Ammon's horn (tissue), 1 donor: Measurements from ENCODE around the gene ZNF844.
"Not testable (repeated sequence)": the region's sequence is repeated elsewhere in the genome, so short reads cannot be mapped to it uniquely, and the experiment has no call there.

Source experiments
- DNase-seq: peaks from one replicate; pipeline ENCODE4 v3.0.0-alpha.2; 2016; ENCODE audit warnings: low spot score

ZNF844 gene

GRCh38 chr19:12064590-12065538 is at the start of gene ZNF844:
Gene ZNF844 (plus strand): TSS chr19:12064731. CDS start chr19:12064874, 143 bp downstream.
- peak; percentile 97 for DNase-seq

GRCh38 chr19:12015015-12015752 is 49.3 kb upstream of the ZNF844 start:
- DNase-seq = no peak

- no peak for DNase-seq
These were observed 48.8 kb upstream of the ZNF844 start for GRCh38 chr19:12015753-12016116.

DNA sequence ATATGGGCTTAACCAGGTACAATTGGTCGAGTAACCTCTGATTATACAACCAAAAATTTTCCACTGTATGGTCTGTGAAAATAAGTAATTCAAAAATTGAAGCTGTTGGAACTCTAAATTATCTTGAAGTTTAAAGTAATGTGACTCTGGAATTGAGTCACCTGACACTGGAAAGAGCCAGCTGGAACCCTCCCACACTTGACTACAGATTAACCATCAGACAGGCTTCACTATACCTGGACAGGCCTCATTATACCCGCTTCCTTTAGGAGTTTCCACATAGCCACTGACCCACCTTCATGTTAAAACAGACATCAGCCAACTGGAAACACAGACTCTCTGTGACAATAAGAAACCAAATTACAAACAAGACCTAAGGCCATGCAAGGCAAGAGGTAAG is 30.3 kb upstream of the ZNF844 start:
- DNase-seq = no peak

DNA sequence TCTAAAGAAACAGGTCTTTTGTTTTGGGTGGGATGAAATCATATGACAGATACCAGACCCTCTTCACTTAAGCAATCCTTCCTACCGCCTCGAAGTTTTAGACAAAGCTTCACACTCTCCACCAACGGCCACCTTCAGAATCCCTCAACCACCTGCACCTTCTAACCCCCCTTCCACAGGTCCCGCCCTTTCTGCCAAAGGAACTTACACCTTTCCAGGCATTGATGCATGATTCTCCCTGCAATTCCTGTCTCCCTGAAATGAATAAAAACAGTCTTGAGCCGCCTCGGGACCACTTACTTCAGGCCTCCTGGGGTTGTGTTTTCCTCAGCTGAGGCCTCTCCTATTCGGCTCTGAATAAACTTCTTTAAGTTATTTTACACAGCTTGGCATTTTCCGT is 29.9 kb upstream of the ZNF844 start:
- DNase-seq = no peak

GRCh38 chr19:12035220-12036172 is 29.0 kb upstream of the ZNF844 start, which contains the start of gene ZNF433:
Gene ZNF433 (minus strand): TSS chr19:12035679. CDS start chr19:12035539, 140 bp downstream.
- DNase-seq = peak; percentile 93

DNA sequence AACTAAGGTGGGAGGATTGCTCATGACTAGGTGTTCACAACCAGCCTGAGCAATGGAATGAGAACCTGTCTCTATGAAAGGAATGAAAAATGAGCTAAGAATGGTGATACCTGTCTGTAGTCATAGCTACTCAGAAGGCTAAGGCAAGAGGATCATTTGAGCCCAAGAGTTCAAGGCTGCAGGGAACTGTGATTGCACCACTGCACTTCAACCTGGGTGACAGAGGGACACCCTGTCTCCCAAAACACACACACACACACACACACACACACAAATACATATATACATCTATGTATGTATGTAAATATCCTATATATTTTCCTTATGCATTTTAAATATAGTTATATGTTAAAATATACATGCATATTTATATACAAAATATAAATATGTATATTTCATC is 21.6 kb upstream of the ZNF844 start:
- no peak for DNase-seq

GRCh38 chr19:12043752-12044422 is 20.6 kb upstream of the ZNF844 start:
- DNase-seq = no peak

- no peak for DNase-seq
These were observed 16.7 kb upstream of the ZNF844 start for GRCh38 chr19:12047868-12048267.

GRCh38 chr19:12052091-12052496 is 12.4 kb upstream of the ZNF844 start:
- DNase-seq = no peak

- peak; percentile 93 for DNase-seq
These were observed 11.9 kb upstream of the ZNF844 start, which contains the start of gene ZNF878 for GRCh38 chr19:12052497-12053169. Gene ZNF878 (minus strand): TSS chr19:12052961. CDS start chr19:12052801, 160 bp downstream.

DNA sequence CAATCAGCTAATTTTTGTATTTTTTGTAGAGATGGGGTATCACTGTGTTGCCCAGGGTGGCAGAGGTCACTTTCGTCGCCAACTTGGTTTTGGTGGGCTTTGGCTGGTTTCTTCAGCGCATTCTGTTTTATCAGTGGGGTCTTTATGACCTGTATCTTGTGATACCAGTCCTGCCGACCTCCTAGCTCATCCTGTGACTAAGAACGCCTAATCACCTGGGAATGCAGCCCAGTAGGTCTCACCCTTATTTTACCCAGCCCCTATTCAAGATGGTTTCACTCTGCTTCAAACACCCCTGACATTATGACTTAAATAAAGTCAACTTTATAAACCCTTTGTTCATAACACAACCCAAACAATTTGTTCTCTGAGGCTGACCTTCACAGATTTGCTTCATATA is 8.7 kb upstream of the ZNF844 start:
- no peak for DNase-seq

DNA sequence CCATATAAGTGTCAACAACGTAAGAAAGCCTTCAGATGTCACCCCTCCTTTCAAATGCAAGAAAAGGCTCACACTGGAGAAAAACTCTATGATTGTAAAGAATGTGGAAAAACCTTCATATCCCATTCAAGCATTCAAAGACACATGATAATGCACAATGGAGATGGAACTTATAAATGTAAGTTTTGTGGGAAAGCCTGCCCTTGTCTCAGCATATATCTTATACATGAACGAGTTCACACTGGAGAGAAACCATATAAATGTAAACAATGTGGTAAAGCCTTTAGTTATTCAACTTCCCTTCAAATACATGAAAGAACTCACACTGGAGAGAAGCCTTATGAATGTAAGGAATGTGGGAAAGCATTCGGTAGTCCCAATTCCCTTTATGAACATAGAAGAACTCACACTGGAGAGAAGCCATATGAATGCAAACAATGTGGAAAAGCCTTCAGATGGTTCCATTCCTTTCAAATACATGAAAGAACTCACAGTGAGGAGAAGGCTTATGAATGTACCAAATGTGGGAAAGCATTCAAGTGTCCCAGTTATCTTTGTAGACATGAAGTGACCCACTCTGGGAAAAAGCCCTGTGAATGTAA is 11.1 kb downstream of the ZNF844 start:
- no peak for DNase-seq

GRCh38 chr19:12076331-12076730 is 11.8 kb downstream of the ZNF844 start:
- not testable (repeated sequence) for DNase-seq

GRCh38 chr19:12077375-12077774 is 12.8 kb downstream of the ZNF844 start:
- DNase-seq = no peak

GRCh38 chr19:12083336-12083735 is 18.8 kb downstream of the ZNF844 start:
- DNase-seq = not testable (repeated sequence)

- DNase-seq = no peak
These were observed 20.7 kb downstream of the ZNF844 start for GRCh38 chr19:12085074-12085818.

DNA sequence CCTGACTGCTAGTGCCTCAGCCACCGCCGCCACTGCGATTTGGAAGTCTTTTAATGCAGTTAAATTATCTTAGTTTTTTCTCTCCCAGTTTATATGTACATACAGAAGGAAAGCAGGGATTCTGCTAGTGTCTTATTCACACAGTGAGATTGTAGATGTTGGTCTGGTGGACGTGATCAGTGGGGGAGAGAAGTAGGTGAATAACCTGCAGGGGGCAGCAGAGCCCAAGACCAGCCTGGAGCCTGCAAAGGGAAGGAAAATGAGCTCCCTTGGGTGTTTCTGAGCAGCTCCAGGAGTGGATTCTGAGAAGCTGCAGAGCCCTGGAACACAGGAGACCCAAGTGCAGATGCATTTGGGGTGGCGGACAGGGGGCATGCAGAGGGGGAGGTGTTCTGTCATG is 26.3 kb downstream of the ZNF844 start:
- DNase-seq = peak; percentile 72
